Fibroblast of villous mesenchyme (primary cell): ENCODE data around the gene PRKACB. TPM values are rescaled to one million over a fixed set of nuclear protein-coding genes. Genes with fewer than 3 reads are reported as not detected.

ENCODE experiments used
- DNase-seq: peaks from one replicate; pipeline ENCODE4 v3.0.0-alpha.2; 2010; ENCODE audit warnings: low read depth
- H3K4me3 ChIP-seq: 2 replicates; pipeline ENCODE4 v1.5.1; 2011; ENCODE audit warnings: low read depth, mild to moderate bottlenecking, low read length
- total RNA-seq: library from RNA; depleted of rRNA; stranded (reverse); fragments of >200 nt; gene quantifications from 2 replicates; pipeline ENCODE4 v1.2.3, GENCODE V29; 2012
- TF ChIP-seq, protein P1 (sequence below): IDR thresholded peaks from 2 replicates; pipeline ENCODE4 v1.5.1; 2012; ENCODE audit warnings: low read depth, mild to moderate bottlenecking, low read length; ENCODE audit not compliant: insufficient read depth

The PRKACB gene
- total RNA-seq, 1 donor = 31.5 TPM

DNA sequence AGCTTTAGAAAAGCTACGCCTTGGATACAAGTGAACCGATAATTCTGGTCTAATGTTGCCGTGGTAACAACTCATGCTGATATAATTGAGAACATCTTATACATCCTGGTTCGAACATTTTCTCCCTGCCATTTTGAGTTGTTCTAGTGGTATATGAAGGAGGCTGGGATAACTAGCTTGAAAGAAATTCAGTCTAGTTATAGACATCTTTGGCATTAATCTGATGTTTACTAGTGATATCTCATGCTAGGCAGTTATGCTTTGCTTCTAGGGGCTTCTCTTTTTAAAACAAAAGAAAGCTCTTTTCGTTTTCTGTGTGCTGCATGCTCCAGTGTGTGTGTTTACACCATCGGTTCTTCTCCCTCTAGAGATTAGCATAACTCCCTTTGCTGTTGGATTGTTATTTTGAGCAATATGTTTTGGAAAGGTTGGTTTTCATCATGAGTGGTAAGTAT lies 20.5 kb downstream of the PRKACB start:
- H3K4me3 ChIP-seq = no peak overlapping the region
- TF ChIP-seq, protein P1, sequence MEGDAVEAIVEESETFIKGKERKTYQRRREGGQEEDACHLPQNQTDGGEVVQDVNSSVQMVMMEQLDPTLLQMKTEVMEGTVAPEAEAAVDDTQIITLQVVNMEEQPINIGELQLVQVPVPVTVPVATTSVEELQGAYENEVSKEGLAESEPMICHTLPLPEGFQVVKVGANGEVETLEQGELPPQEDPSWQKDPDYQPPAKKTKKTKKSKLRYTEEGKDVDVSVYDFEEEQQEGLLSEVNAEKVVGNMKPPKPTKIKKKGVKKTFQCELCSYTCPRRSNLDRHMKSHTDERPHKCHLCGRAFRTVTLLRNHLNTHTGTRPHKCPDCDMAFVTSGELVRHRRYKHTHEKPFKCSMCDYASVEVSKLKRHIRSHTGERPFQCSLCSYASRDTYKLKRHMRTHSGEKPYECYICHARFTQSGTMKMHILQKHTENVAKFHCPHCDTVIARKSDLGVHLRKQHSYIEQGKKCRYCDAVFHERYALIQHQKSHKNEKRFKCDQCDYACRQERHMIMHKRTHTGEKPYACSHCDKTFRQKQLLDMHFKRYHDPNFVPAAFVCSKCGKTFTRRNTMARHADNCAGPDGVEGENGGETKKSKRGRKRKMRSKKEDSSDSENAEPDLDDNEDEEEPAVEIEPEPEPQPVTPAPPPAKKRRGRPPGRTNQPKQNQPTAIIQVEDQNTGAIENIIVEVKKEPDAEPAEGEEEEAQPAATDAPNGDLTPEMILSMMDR = no peak
- peak; percentile 25 for DNase-seq

DNA sequence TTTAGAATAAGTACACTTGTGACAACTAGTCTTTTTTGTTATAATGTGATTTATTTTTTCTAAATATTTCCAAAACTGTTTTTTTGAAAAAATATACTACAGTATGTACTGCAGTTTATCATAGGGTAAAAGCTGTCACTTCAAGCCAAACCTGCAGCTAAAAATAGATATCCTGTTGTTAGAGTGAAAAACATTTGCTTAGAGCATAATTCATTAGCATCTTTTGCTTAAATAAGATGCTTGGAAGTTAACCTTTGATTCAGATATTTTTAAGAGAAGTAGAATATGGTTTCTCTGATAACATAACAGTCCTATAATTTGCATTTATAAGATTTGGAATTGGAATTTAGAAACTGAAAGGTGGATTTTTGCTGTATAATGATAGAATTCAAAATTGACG lies 21.5 kb downstream of the PRKACB start:
- DNase-seq = no peak
- TF ChIP-seq, protein P1 = no peak

DNA sequence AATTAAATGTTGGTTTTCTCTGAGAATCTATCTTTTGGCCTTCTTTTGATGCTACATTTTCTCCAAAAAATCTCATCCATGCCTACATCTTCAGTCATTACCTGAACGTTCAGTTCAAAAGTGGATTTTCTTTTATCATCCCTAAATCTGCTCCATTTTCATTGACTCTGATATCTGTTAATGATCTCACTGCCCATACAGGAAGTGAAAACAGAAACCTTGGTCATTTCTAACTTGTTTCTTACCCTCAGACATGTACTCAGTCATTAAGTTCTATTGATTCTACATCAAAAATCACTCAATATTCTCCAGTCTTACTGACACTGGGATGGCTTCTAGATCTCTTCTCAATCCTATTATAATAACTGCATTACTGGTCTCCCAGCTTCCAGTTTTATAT lies 22.7 kb downstream of the PRKACB start:
- TF ChIP-seq, protein P1 = no peak
- no peak for DNase-seq
- no peak overlapping the region for H3K4me3 ChIP-seq

More for the DNA sequence above, 21.5 kb downstream of the PRKACB start:
- no peak overlapping the region for H3K4me3 ChIP-seq

DNA sequence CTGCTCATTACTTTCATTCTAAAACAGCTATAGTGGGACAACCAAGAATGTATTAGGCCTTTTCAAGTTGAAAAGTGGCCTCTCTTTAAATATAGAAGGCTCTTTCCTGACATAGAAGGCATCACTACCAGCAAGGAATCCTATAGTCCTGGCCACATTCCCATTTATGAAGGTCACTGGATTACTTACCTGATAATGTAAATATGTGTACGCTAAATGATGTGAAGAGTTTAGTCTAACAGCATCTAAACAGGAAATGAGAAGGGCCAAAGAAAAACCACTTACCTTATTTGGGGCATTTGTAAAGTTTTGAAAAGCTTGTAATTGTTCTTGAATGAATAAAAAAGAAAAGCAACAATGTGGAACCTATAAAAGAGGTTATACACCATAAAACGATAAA lies 24.7 kb downstream of the PRKACB start:
- no peak for DNase-seq
- TF ChIP-seq, protein P1 = no peak
- H3K4me3 ChIP-seq = no peak overlapping the region

DNA sequence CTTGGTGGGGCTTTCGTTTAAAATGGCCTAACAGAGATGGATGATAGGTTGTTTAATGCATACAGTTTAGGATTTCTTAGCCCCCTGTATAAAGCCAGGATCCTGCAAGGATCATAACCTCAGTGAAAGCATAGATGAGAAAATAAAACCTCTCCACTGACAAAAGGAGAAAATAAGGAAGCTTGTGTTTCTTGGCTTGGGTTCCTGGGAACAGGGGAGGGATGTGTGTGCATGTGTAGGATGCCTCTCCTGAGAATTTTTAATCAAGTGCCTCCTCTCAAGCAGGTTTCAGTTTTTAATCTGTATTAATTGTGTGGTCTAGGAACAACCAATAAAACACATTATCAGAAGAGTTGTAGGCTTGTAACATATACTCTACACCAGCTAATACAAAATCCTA lies 26.1 kb downstream of the PRKACB start:
- TF ChIP-seq, protein P1 = no peak
- H3K4me3 ChIP-seq = no peak overlapping the region
- DNase-seq = no peak

DNA sequence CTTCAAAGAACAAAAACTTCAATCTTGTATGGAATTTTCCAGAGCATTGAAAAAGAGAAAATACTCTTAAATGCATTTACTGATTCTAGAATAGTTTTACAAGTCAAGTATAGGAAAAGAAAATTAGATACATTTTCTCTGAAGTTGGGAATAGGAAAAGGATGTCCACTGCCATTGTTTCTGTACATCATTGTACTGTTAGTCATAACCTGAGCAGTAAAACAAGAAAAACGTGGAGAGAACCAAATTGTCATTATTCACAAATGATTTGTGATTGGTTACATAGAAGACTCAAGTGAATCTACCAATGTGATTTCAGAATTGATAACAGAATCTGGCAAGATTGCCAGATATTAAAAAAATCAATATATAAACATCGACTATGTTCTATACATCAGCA lies 27.4 kb downstream of the PRKACB start:
- H3K4me3 ChIP-seq = no peak overlapping the region
- DNase-seq = no peak
- TF ChIP-seq, protein P1 = no peak

DNA sequence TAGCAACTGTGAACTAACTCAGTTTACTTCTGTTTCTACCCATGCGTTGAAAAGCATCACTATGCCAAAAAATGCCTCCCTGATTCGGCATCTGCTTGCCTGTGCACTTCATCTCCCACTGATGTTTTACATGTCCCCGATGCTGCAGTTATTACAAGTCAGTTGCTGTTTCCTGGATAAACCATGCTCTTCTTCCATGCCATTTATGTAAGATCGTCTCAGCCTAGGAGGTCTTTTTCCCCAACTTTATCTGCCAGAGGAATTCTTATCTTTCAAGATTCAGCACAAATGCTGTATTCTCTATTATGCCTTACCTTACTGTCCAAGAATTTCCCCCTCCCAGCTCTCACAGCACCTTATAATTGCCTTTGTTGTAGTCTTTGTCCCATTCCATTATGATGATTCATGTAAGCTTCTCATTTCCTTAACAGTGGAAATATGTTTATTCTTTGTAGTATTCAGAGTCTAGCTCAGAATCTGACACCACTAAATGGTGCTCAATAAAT lies 30.0 kb downstream of the PRKACB start:
- peak; percentile 26 for DNase-seq
- TF ChIP-seq, protein P1 = no peak

More for the DNA sequence above, 30.0 kb downstream of the PRKACB start:
- H3K4me3 ChIP-seq = no peak overlapping the region
